HL-60/S4 treated with phorbol 12-myristate 13-acetate at 8.2 ng/mL for 4 days and 3 days (cell line): ENCODE measurements around the gene ANO2.

Experiments used
- in situ Hi-C: fragments of 300-500 bp; cut with MboI; formaldehyde crosslinking; loops from 2 replicates; pipeline ENCODE4 v1.15.0; 2022; ENCODE audit warnings: low sequenced_read_pairs

Gene ANO2

GRCh38 chr12:5945071-5946008, at the start of gene ANO2:
ANO2 (minus strand) TSS chr12:5945259; CDS start chr12:5945217, 42 bp downstream.
- in situ Hi-C loops: no loop called here

- in situ Hi-C loops: no loop called here
These were observed 44.6 kb upstream of the ANO2 start for GRCh38 chr12:5989621-5990020.

- in situ Hi-C loops: no loop called here
These were observed 43.6 kb upstream of the ANO2 start for GRCh38 chr12:5988659-5989116.

GRCh38 chr12:5988088-5988487, 43.0 kb upstream of the ANO2 start:
- in situ Hi-C loops: no loop called here

GRCh38 chr12:5987573-5987972, 42.5 kb upstream of the ANO2 start:
- in situ Hi-C loops: no loop called here

GRCh38 chr12:5985471-5985870, 40.4 kb upstream of the ANO2 start:
- in situ Hi-C loops: no loop called here

GRCh38 chr12:5984873-5985272, 39.8 kb upstream of the ANO2 start:
- in situ Hi-C loops: no loop called here

- in situ Hi-C loops: no loop called here
These were observed 37.0 kb upstream of the ANO2 start for GRCh38 chr12:5982106-5982505.

GRCh38 chr12:5977556-5977955, 32.5 kb upstream of the ANO2 start:
- in situ Hi-C loops: no loop called here

- in situ Hi-C loops: no loop called here
These were observed 31.7 kb upstream of the ANO2 start for GRCh38 chr12:5976711-5977110.

- in situ Hi-C loops: no loop called here
These were observed 31.1 kb upstream of the ANO2 start for GRCh38 chr12:5976196-5976595.

- in situ Hi-C loops: no loop called here
These were observed 28.5 kb upstream of the ANO2 start for GRCh38 chr12:5973461-5974115.

- in situ Hi-C loops: no loop called here
These were observed 27.3 kb upstream of the ANO2 start for GRCh38 chr12:5972387-5972786.

- in situ Hi-C loops: no loop called here
These were observed 26.3 kb upstream of the ANO2 start for GRCh38 chr12:5971194-5971850.

- in situ Hi-C loops: no loop called here
These were observed 25.1 kb upstream of the ANO2 start for GRCh38 chr12:5969974-5970690.

- in situ Hi-C loops: no loop called here
These were observed 24.3 kb upstream of the ANO2 start for GRCh38 chr12:5969156-5969973.

GRCh38 chr12:5967645-5968415, 22.8 kb upstream of the ANO2 start:
- in situ Hi-C loops: no loop called here

- in situ Hi-C loops: no loop called here
These were observed 21.5 kb upstream of the ANO2 start for GRCh38 chr12:5966486-5967095.

GRCh38 chr12:5965950-5966383, 20.9 kb upstream of the ANO2 start:
- in situ Hi-C loops: no loop called here
